ENCODE measurements around the gene CFAP77.

The CFAP77 gene

DNA sequence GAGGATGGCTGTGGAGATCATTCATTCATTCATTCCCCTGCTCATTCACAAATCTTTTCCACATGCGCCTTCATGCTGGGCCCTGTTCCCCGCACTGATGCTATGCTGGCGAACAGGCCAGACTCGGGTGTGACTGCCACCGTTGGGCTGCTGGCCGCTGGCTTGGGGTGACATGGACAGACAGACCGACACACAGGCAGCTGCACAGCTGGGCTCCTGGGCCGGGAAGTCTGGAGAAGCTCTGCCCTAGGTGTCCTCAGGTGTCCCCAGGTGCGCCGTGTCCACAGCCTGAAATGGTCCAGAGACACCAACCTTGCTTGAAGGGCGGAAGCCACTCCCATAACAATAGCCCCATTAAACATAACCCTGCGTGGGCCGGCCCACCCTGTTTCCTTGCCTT, 137.4 kb downstream of the CFAP77 start:
- TF ChIP-seq, protein P1, sequence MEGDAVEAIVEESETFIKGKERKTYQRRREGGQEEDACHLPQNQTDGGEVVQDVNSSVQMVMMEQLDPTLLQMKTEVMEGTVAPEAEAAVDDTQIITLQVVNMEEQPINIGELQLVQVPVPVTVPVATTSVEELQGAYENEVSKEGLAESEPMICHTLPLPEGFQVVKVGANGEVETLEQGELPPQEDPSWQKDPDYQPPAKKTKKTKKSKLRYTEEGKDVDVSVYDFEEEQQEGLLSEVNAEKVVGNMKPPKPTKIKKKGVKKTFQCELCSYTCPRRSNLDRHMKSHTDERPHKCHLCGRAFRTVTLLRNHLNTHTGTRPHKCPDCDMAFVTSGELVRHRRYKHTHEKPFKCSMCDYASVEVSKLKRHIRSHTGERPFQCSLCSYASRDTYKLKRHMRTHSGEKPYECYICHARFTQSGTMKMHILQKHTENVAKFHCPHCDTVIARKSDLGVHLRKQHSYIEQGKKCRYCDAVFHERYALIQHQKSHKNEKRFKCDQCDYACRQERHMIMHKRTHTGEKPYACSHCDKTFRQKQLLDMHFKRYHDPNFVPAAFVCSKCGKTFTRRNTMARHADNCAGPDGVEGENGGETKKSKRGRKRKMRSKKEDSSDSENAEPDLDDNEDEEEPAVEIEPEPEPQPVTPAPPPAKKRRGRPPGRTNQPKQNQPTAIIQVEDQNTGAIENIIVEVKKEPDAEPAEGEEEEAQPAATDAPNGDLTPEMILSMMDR (IDR thresholded peaks at IDR 0.05; ENCODE audit: low read depth, low read length), result no peak
- no peaks in the 10 kb centered on the region for H3K36me3 ChIP-seq
- no peaks in the 10 kb centered on the region for H3K9me3 ChIP-seq (ENCODE audit: severe bottlenecking)
- no peak overlapping the region for H3K27ac ChIP-seq
- no peaks in the 10 kb centered on the region for H3K27me3 ChIP-seq (ENCODE audit: insufficient read depth, low read depth, severe bottlenecking)
- H3K4me3 ChIP-seq (ENCODE audit: low read depth, low read length), result no peak overlapping the region
- no peak for DNase-seq

DNA sequence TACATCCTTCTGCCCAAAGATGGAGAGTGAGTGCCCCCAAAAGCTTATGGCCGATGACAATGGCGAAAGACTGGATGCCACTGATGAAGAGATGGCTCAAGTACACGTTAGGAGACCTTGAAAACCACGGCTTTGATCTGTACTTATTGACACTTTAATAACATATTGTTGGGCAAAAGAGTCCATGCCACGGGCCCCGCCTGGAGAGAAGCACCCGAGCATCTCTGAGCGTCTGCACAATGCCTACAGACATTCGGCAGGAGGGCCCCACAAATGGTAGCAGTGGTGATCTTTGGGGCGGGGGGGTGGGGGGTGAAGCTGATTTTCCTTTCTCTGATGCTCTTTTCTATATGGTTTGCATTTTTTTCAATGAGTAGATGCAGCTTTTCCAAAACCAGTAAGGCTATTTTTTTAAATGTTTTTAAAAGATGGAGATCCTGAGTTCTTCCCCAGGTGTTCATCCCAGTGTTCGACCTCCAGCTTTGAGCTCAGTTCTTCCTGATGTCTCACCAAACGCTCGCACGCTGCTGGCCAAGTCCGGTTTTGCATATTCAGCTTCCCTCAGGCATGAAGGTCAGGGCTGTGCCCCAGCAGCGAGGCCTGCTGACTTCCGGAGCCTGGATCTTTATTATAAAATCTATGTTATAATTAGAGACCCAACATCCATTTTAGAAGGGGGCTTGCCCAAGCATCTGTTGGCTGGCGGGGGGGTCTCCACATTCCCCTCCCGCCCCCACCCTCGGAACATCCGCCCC, 138.1 kb downstream of the CFAP77 start:
- Histone ChIP-seq H3K27me3 (ENCODE audit: insufficient read depth, low read depth, severe bottlenecking) (no peaks in the 10 kb centered on the region), H3K36me3 (no peaks in the 10 kb centered on the region), H3K9me3 (ENCODE audit: severe bottlenecking) (peaks cover 6% of the 10 kb centered on the region), H3K27ac (no peak overlapping the region), H3K4me3 (ENCODE audit: low read depth, low read length) (no peak overlapping the region)
- TF ChIP-seq, protein P1 (IDR thresholded peaks at IDR 0.05; ENCODE audit: low read depth, low read length), result no peak
- no peak for DNase-seq

DNA sequence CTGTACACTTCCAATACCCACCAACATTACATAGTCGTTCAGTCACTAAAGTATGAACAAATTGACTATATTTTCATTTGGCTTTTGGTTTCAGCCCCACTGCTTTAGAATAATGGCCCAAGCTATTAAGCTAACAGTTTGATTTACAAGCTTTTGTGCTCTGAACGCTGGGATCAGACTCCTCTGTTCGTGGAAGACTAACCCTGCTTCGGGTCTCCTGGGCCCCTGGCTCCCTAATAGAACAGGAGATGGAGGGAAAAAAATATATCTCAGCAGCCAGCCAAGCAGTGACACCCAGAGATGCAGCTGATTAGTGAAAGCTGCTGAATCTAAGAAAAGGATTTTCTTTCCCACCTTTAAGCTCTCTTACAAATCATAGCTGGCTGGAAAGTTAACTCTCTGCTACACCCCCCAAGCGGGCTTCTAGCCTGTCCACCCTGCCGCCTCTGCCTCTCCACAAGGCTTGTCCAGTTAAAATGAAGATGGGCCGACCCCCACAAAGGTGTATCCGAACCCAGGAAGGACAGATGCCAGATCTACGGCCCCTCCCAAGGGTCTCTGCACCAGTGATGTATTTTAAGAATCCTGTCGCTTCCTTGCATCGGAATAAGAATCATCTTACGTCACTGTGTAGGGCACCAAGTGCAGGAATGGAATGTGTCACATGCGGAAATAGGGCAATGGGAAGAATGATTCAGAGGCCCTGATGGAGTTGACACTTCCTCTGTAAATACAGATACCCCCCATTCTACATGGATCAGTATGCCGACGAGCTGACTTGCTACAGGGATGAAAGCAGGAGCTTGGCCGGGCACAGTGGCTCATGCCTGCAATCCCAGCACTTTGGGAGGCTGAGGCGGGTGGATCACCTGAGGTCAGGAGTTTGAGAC, 139.0 kb downstream of the CFAP77 start:
- Histone ChIP-seq H3K9me3 (ENCODE audit: severe bottlenecking) (peaks cover 9% of the 10 kb centered on the region), H3K36me3 (no peaks in the 10 kb centered on the region), H3K4me3 (ENCODE audit: low read depth, low read length) (no peak overlapping the region), H3K27ac (peak overlapping the region; percentile 49), H3K27me3 (ENCODE audit: insufficient read depth, low read depth, severe bottlenecking) (no peaks in the 10 kb centered on the region)
- DNase-seq, result no peak
- TF ChIP-seq, protein P1 (IDR thresholded peaks at IDR 0.05; ENCODE audit: low read depth, low read length), result no peak

DNA sequence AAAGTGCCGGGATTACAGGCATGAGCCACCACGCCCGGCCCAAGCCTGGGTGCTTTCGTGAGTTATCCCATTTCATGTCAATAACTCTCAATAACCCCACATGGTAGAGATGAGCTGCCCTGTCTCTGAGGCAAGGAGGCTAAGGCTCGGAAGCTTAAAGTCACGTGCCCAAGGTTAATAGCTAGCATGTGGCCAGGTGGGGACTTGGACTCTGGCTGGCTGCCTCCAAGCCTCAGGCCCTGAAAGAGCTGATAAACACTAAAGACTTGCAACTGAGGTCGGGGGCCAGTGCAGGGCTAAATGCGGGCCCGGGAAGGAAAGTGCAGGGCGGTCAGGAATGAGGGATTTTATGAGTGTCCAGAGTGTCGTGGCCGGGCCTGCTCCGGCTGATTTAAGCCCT, 141.5 kb downstream of the CFAP77 start:
- TF ChIP-seq, protein P1 (IDR thresholded peaks at IDR 0.05; ENCODE audit: low read depth, low read length), result no peak
- DNase-seq, result peak; percentile 89
- H3K4me3 ChIP-seq (ENCODE audit: low read depth, low read length), result no peak overlapping the region
- H3K27ac ChIP-seq, result peak overlapping the region; percentile 73
- H3K27me3 ChIP-seq (ENCODE audit: insufficient read depth, low read depth, severe bottlenecking), result no peaks in the 10 kb centered on the region
- no peaks in the 10 kb centered on the region for H3K36me3 ChIP-seq
- H3K9me3 ChIP-seq (ENCODE audit: severe bottlenecking), result peaks cover 9% of the 10 kb centered on the region

DNA sequence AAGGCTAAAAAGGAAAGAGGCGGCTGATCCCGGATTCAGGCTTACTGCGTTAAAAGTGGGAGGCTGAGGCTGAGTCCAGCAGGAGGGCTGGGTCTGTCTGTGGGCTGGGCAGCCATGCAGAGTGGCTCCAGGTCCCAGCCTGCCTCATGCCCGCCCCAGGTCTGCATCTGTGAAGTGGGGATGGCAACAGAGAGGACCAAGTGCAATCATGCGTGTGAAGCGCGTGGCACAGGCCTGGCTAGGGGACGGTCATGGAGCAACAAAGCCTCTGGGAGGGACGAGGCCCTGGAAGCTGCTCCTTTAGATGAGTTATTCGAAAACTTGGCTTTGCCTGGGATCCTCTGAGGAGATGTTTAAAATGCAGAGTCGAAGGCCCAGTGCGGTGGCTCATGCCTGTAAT, 142.0 kb downstream of the CFAP77 start:
- no peaks in the 10 kb centered on the region for H3K36me3 ChIP-seq
- TF ChIP-seq, protein P1 (IDR thresholded peaks at IDR 0.05; ENCODE audit: low read depth, low read length), result no peak
- peak overlapping the region; percentile 73 for H3K27ac ChIP-seq
- H3K9me3 ChIP-seq (ENCODE audit: severe bottlenecking), result peaks cover 9% of the 10 kb centered on the region
- H3K4me3 ChIP-seq (ENCODE audit: low read depth, low read length), result no peak overlapping the region
- peak; percentile 49 for DNase-seq
- no peaks in the 10 kb centered on the region for H3K27me3 ChIP-seq (ENCODE audit: insufficient read depth, low read depth, severe bottlenecking)

Measured in WERI-Rb-1 (cell line).